ENCODE results near the gene PIP5K1B. TPM values are rescaled to one million over a fixed set of nuclear protein-coding genes. Genes with fewer than 3 reads are reported as not detected.

Gene PIP5K1B
- total and polyA plus RNA-seq, 2 experiments from 2014 or later = 1.3 to 2.8 TPM

DNA sequence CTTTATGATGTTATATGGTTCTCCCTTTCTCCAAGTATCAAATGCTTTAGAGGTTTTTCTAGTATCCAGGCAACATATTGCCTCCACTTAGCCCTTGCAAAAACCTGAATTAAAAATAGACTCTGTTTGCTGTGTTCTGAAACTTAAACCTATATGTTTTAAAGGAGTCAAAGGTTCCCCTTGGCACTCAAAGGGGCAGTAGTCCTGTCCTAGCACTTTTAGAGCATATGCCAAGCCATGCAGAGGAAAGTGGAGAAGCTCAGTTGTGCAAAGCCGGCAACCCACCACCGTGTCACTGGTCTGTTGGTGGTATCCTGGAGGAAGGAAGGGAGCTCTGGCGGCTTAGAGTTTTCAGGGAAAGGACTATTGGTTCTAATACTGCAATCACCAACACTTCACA is 154.3 kb downstream of the PIP5K1B start (continued):
- TF ChIP-seq, protein P1, sequence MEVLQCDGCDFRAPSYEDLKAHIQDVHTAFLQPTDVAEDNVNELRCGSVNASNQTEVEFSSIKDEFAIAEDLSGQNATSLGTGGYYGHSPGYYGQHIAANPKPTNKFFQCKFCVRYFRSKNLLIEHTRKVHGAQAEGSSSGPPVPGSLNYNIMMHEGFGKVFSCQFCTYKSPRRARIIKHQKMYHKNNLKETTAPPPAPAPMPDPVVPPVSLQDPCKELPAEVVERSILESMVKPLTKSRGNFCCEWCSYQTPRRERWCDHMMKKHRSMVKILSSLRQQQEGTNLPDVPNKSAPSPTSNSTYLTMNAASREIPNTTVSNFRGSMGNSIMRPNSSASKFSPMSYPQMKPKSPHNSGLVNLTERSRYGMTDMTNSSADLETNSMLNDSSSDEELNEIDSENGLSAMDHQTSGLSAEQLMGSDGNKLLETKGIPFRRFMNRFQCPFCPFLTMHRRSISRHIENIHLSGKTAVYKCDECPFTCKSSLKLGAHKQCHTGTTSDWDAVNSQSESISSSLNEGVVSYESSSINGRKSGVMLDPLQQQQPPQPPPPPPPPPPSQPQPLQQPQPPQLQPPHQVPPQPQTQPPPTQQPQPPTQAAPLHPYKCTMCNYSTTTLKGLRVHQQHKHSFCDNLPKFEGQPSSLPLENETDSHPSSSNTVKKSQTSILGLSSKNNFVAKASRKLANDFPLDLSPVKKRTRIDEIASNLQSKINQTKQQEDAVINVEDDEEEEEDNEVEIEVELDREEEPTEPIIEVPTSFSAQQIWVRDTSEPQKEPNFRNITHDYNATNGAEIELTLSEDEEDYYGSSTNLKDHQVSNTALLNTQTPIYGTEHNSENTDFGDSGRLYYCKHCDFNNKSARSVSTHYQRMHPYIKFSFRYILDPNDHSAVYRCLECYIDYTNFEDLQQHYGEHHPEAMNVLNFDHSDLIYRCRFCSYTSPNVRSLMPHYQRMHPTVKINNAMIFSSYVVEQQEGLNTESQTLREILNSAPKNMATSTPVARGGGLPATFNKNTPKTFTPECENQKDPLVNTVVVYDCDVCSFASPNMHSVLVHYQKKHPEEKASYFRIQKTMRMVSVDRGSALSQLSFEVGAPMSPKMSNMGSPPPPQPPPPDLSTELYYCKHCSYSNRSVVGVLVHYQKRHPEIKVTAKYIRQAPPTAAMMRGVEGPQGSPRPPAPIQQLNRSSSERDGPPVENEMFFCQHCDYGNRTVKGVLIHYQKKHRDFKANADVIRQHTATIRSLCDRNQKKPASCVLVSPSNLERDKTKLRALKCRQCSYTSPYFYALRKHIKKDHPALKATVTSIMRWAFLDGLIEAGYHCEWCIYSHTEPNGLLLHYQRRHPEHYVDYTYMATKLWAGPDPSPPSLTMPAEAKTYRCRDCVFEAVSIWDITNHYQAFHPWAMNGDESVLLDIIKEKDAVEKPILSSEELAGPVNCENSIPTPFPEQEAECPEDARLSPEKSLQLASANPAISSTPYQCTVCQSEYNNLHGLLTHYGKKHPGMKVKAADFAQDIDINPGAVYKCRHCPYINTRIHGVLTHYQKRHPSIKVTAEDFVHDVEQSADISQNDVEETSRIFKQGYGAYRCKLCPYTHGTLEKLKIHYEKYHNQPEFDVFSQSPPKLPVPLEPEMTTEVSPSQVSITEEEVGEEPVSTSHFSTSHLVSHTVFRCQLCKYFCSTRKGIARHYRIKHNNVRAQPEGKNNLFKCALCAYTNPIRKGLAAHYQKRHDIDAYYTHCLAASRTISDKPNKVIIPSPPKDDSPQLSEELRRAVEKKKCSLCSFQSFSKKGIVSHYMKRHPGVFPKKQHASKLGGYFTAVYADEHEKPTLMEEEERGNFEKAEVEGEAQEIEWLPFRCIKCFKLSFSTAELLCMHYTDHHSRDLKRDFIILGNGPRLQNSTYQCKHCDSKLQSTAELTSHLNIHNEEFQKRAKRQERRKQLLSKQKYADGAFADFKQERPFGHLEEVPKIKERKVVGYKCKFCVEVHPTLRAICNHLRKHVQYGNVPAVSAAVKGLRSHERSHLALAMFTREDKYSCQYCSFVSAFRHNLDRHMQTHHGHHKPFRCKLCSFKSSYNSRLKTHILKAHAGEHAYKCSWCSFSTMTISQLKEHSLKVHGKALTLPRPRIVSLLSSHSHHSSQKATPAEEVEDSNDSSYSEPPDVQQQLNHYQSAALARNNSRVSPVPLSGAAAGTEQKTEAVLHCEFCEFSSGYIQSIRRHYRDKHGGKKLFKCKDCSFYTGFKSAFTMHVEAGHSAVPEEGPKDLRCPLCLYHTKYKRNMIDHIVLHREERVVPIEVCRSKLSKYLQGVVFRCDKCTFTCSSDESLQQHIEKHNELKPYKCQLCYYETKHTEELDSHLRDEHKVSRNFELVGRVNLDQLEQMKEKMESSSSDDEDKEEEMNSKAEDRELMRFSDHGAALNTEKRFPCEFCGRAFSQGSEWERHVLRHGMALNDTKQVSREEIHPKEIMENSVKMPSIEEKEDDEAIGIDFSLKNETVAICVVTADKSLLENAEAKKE (CRISPR knock-in tag; IDR thresholded peaks at IDR 0.05) = no peak
- TF ChIP-seq, protein P2, sequence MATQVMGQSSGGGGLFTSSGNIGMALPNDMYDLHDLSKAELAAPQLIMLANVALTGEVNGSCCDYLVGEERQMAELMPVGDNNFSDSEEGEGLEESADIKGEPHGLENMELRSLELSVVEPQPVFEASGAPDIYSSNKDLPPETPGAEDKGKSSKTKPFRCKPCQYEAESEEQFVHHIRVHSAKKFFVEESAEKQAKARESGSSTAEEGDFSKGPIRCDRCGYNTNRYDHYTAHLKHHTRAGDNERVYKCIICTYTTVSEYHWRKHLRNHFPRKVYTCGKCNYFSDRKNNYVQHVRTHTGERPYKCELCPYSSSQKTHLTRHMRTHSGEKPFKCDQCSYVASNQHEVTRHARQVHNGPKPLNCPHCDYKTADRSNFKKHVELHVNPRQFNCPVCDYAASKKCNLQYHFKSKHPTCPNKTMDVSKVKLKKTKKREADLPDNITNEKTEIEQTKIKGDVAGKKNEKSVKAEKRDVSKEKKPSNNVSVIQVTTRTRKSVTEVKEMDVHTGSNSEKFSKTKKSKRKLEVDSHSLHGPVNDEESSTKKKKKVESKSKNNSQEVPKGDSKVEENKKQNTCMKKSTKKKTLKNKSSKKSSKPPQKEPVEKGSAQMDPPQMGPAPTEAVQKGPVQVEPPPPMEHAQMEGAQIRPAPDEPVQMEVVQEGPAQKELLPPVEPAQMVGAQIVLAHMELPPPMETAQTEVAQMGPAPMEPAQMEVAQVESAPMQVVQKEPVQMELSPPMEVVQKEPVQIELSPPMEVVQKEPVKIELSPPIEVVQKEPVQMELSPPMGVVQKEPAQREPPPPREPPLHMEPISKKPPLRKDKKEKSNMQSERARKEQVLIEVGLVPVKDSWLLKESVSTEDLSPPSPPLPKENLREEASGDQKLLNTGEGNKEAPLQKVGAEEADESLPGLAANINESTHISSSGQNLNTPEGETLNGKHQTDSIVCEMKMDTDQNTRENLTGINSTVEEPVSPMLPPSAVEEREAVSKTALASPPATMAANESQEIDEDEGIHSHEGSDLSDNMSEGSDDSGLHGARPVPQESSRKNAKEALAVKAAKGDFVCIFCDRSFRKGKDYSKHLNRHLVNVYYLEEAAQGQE (IDR thresholded peaks at IDR 0.05; ENCODE audit: unreplicated experiment) = no peak

DNA sequence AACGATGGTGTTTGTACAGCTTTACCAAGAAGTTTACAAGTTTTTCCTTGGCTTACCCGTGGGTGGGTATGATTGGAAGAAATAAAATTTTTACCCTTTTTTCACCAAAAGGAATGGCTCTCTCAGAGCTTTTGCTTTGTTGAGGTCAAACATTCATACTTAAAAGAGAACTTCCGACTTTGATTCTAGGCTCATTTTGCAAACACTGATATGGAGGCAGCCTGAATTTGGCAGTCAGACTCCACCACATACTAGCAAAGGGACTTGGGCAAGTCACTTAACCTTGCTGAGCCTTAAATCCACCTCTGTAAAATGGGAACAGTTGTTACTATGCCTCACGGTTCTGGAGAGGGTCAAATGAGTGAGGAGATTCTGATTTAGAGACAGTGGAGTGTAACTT is 155.4 kb downstream of the PIP5K1B start:
- H4K20me1 ChIP-seq (replicated peaks; ENCODE audit: insufficient read depth) = no peaks in the 10 kb centered on the region
- ATAC-seq (no peak), DNase-seq (ENCODE audit: low spot score) (no peak)
- H3K9me2 ChIP-seq (ENCODE audit: insufficient read depth) = peaks cover 17% of the 10 kb centered on the region
- no peaks in the 10 kb centered on the region for H3F3A ChIP-seq (replicated peaks; ENCODE audit: low read depth)
- H3K9me3 Mint-ChIP-seq = no peaks in the 10 kb centered on the region
- H3K36me3 Mint-ChIP-seq (ENCODE audit: low read depth) = 0 out of 3 replicates have a peak, but pooled peaks cover 2% of the 10 kb centered on the region
- no peaks in the 10 kb centered on the region for H3K79me2 ChIP-seq (replicated peaks; ENCODE audit: insufficient read depth)
- TF ChIP-seq NANOG (IDR thresholded peaks at IDR 0.05; ENCODE audit: borderline replicate concordance) (no peak), CREB1 (CRISPR knock-in tag; IDR thresholded peaks at IDR 0.05; ENCODE audit: low read depth) (no peak), EZH2phosphoT487 (IDR thresholded peaks at IDR 0.05; ENCODE audit: unreplicated experiment) (no peak), ZNF114 (CRISPR knock-in tag; IDR thresholded peaks at IDR 0.05) (no peak)
- no peaks in the 10 kb centered on the region for H3K27me3 ChIP-seq (ENCODE audit: insufficient read depth)
- no peak overlapping the region for H3K4me3 ChIP-seq
- peak overlapping the region; percentile 19; the same call in 1 of the 2 replicates for H3K27ac Mint-ChIP-seq
- H2AFZ ChIP-seq = no peak overlapping the region
- peaks cover 9% of the 10 kb centered on the region for H3K4me1 Mint-ChIP-seq
- H3K27ac ChIP-seq (ENCODE audit: low read depth) = no peak overlapping the region
- H3K27me3 Mint-ChIP-seq (ENCODE audit: insufficient read depth, low read depth, poor library complexity) = no peaks in the 10 kb centered on the region
- no peak overlapping the region for H3K4me2 ChIP-seq
- H3K4me1 ChIP-seq (ENCODE audit: insufficient read depth) = no peaks in the 10 kb centered on the region
- H3K4me3 Mint-ChIP-seq = no peak overlapping the region
- H3K36me3 ChIP-seq (ENCODE audit: insufficient read depth) = no peaks in the 10 kb centered on the region

Data from GM23338 (cell line).